ENCODE measurements around the gene RTTN. TPM values are rescaled to one million over a fixed set of nuclear protein-coding genes. Genes with fewer than 3 reads are reported as not detected.

RTTN gene
- total and polyA plus RNA-seq, 2 experiments from 2014 or later, result 7.2 to 31.0 TPM

DNA sequence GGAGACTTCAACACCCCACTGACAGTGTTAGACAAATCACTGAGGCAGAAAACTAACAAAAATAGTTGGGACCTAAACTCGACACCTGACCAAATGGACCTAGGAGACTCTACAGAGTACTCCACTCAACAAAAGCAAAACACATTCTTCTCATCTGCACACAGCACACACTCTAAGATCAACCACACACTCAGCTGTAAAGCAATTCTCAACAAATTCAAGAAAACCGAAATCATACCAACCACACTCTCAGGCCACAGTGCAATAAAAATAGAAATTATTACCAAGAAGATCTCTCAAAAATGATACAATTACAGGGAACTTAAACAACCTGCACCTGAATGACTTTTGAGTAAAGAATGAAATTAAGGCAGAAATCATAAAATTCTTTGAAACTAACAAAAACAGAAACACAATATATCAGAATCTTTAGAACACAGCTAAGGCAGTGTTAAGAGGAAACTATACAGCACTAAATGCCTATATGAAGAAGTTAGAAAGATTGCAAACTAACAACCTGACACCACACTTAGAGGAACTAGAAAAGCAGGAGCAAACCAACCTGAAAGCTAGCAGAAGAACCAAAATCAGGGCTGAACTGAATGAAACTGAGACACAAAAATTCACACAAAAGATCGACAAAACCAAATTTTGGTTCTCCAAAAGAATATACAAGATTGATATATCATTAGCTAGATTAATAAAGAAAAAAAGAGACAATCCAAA is 46.3 kb downstream of the RTTN start (continued):
- TF ChIP-seq ZNF462 (CRISPR knock-in tag; IDR thresholded peaks at IDR 0.05) (no peak), EZH2phosphoT487 (IDR thresholded peaks at IDR 0.05; ENCODE audit: unreplicated experiment) (no peak), NANOG (IDR thresholded peaks at IDR 0.05; ENCODE audit: borderline replicate concordance) (no peak)

DNA sequence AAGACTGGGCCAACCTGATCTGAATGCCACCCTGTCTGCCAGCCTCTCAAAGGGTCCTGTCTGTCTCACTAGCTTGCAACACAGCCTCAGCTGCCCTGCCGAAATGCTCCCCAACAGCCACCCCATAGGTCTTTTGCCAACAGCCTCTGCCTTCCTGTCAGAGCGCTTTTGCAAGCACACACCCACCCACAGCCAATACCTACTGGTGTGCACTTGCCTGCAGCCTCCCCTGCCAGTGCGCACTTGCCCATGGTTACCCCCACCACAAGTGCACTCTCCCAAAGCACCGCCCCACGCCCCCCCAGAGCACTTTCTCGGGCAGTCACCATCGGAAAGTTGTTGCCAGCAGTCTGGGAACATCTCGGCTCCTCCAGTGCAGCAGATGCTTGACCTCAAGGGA is 48.6 kb downstream of the RTTN start:
- no peak overlapping the region for H3K4me3 Mint-ChIP-seq
- H3K9me3 Mint-ChIP-seq, result no peaks in the 10 kb centered on the region
- DNase-seq (ENCODE audit: low spot score) (no peak), ATAC-seq (peak; percentile 29; the same call in 2 of the 3 replicates)
- no peak overlapping the region for H3K27ac ChIP-seq (ENCODE audit: low read depth)
- H3K36me3 Mint-ChIP-seq (ENCODE audit: low read depth), result peaks cover 30% of the 10 kb centered on the region
- peaks cover 10% of the 10 kb centered on the region; the same call in 1 of the 2 replicates for H3K79me2 ChIP-seq (replicated peaks; ENCODE audit: insufficient read depth)
- no peak overlapping the region for H3K4me3 ChIP-seq
- no peak overlapping the region for H2AFZ ChIP-seq
- peaks cover 4% of the 10 kb centered on the region for H3K27me3 Mint-ChIP-seq (ENCODE audit: insufficient read depth, low read depth, poor library complexity)
- no peaks in the 10 kb centered on the region for H3F3A ChIP-seq (replicated peaks; ENCODE audit: low read depth)
- no peaks in the 10 kb centered on the region for H3K4me1 ChIP-seq (ENCODE audit: insufficient read depth)
- H4K20me1 ChIP-seq (replicated peaks; ENCODE audit: insufficient read depth), result 0 out of 2 replicates have a peak, but pooled peaks cover 8% of the 10 kb centered on the region
- no peak overlapping the region; the same call in 1 of the 2 replicates for H3K27ac Mint-ChIP-seq
- H3K36me3 ChIP-seq (ENCODE audit: insufficient read depth), result 0 out of 2 replicates have a peak, but pooled peaks cover 4% of the 10 kb centered on the region
- no peak overlapping the region for H3K4me2 ChIP-seq
- H3K9me2 ChIP-seq (ENCODE audit: insufficient read depth), result 0 out of 2 replicates have a peak, but pooled peaks cover 3% of the 10 kb centered on the region
- H3K27me3 ChIP-seq (ENCODE audit: insufficient read depth), result no peaks in the 10 kb centered on the region
- peaks cover 29% of the 10 kb centered on the region for H3K4me1 Mint-ChIP-seq
- TF ChIP-seq POLR2AphosphoS5 (IDR thresholded peaks at IDR 0.05; ENCODE audit: low read depth) (no peak), ZNF331 (CRISPR knock-in tag; IDR thresholded peaks at IDR 0.05; ENCODE audit: low read depth) (no peak), CREB1 (CRISPR knock-in tag; IDR thresholded peaks at IDR 0.05; ENCODE audit: low read depth) (no peak), EZH2phosphoT487 (IDR thresholded peaks at IDR 0.05; ENCODE audit: unreplicated experiment) (no peak)
- TF ChIP-seq, protein P1, sequence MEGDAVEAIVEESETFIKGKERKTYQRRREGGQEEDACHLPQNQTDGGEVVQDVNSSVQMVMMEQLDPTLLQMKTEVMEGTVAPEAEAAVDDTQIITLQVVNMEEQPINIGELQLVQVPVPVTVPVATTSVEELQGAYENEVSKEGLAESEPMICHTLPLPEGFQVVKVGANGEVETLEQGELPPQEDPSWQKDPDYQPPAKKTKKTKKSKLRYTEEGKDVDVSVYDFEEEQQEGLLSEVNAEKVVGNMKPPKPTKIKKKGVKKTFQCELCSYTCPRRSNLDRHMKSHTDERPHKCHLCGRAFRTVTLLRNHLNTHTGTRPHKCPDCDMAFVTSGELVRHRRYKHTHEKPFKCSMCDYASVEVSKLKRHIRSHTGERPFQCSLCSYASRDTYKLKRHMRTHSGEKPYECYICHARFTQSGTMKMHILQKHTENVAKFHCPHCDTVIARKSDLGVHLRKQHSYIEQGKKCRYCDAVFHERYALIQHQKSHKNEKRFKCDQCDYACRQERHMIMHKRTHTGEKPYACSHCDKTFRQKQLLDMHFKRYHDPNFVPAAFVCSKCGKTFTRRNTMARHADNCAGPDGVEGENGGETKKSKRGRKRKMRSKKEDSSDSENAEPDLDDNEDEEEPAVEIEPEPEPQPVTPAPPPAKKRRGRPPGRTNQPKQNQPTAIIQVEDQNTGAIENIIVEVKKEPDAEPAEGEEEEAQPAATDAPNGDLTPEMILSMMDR (conservative IDR thresholded peaks at IDR 0.05; ENCODE audit: low read depth in 2 of 2), result no peak

All from GM23338 (cell line).